CD4-positive, alpha-beta T cell treated with Interleukin-17A for 1 hour (primary cell): ENCODE measurements around the gene MPO.

ENCODE experiments used
- DNase-seq: peaks from one replicate; pipeline ENCODE4 v3.0.0-alpha.2; 2020

MPO gene

GRCh38 chr17:58229384-58229783, 51.4 kb downstream of the MPO start:
- no peak for DNase-seq

- DNase-seq: no peak
Measured at GRCh38 chr17:58228679-58229078, 52.1 kb downstream of the MPO start.

DNA sequence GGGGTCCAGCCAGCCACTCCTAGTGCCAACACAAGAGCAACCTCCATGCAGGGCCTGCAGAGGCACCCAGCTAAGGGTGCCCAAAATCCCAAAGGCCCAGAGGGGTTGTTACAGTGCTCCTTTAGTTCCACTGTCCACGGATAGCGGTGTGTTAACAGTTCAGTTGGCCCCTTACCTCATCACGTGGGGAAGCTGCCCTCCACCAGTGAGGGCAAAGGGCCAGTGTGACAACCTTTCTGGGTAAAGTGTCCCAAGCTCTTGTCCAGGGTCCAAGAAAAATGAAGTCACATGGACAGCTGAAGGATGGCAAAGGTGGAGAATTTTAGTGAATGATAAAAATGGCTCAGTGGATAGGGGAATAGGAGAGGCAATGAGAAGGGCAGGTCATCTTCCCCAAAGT, 53.0 kb downstream of the MPO start:
- DNase-seq: no peak

DNA sequence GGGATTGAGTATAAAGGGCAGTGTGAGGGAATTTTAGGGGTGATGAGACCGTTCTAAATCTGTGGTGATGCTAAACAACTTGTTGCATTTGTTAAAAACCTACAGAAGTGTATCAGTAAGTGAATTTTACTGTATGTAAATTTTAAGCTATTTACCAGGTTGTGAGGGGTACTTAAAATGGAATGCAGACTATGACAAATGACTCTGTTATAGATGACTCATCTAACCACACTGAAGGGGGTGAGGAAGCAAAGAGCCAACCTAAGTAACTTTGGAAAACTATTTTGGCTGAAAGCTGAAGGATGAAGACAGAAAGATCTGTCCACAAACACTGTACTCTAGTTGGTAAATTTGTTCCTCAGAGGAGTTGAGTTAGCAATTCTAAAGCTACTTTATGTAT, 56.4 kb downstream of the MPO start:
- DNase-seq: no peak
